Esophagus squamous epithelium (tissue), 5 donors: ENCODE measurements around the gene TUT7. TPM values are rescaled to one million over a fixed set of nuclear protein-coding genes. Genes with fewer than 3 reads are reported as not detected.
"Not testable (repeated sequence)": the region's sequence is repeated elsewhere in the genome, so short reads cannot be mapped to it uniquely, and the experiment has no call there.

ENCODE experiments used
- DNase-seq: peaks from one replicate; lab custom pipeline; 2025; lab: John Stamatoyannopoulos, UW
- H3K27ac ChIP-seq, 4 donors: fragments of 200-600 bp; sonication (generic); one replicate each; pipeline ENCODE4 v1.5.1; 2016 to 2019; ENCODE audit warnings: mild to moderate bottlenecking in 1 of 4
- H3K27me3 ChIP-seq, 4 donors: fragments of 200-600 bp; sonication (generic); 1 replicate in 3 of 4; 2 replicates in 1 of 4; pipeline versions ENCODE4 v1.5.1 to v1.6.0; 2017 to 2021; ENCODE audit warnings: antibody characterized with exemption in 1 of 4
- H3K36me3 ChIP-seq, 3 donors: fragments of 200-600 bp; sonication (generic); one replicate each; pipeline ENCODE4 v1.5.1; 2016 to 2019
- H3K4me1 ChIP-seq, 3 donors: fragments of 200-600 bp; sonication (generic); one replicate each; pipeline ENCODE4 v1.5.1; 2017 to 2019
- H3K4me3 ChIP-seq, 4 donors: fragments of 200-600 bp; sonication (generic); 1 replicate in 3 of 4; 2 replicates in 1 of 4; pipeline ENCODE4 v1.5.1; 2016 to 2019; ENCODE audit warnings: mild to moderate bottlenecking in 2 of 4, moderate library complexity in 1 of 4
- H3K9me3 ChIP-seq, 3 donors: fragments of 200-600 bp; sonication (generic); one replicate each; pipeline ENCODE4 v1.5.1; 2016 to 2019
- POLR2A ChIP-seq, 4 donors: fragments of 450-650 bp; IDR thresholded peaks; one replicate each; pipeline ENCODE4 v1.6.1; 2017; ENCODE audit warnings: antibody characterized with exemption in 4 of 4, mild to moderate bottlenecking in 4 of 4, moderate library complexity in 3 of 4
- WGBS, 2 donors: methylation state at CpG; one replicate each; pipeline ENCODE4 v1.1.5; 2018; 5-methylcytosine and 5-hydroxymethylcytosine counted together
- intact Hi-C: fragments of 100-400 bp; cut with DNase I; formaldehyde crosslinking; loops from one replicate; pipeline ENCODE4 v1.15.0; 2022
- total RNA-seq, 4 donors: library from RNA; depleted of rRNA; stranded (reverse); fragments of >200 nt; gene quantifications; one replicate each; pipeline ENCODE4 v1.1.0, GENCODE V29; 2016
- TF ChIP-seq, protein P1 (sequence below), 6 experiments: fragments of 450-650 bp in 4 of 6; fragments of 200-600 bp in 2 of 6; sonication (generic) in 2 of 6; IDR thresholded peaks; one replicate each; pipeline ENCODE4 v1.5.1; 2016 to 2019; ENCODE audit warnings: antibody characterized with exemption in 6 of 6, mild to moderate bottlenecking in 4 of 6, moderate library complexity in 4 of 6
- donor health status: DM: yes; HTN: yes; CAD: no.

Gene TUT7
- total RNA-seq, 4 donors from 2014 or later: 34.3 to 71.0 (median 54.9) TPM

DNA sequence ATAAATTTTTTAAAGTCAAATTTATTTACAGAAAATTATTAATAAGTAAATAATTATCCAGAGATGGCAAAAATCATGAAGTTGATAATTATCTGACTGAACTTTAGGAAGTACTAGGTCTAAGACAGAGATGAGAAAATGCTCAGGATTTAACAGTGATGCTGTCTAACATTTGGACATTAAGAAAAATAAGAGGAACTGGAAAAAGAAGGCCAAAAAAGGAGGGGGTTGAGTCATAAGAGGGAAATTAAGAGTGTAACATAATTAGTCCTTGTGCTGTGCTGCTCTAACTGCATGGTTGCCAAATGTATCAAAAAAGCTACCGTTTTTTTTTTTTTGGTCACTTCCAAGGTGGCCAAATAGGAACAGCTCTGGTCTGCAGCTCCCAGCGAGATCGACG lies 35.4 kb upstream of the TUT7 start:
- Histone ChIP-seq H3K27ac (no peak overlapping the region), H3K27me3 (peaks cover 0 to 6% (median 0%) of the 10 kb centered on the region in 4 donors), H3K9me3 (no peaks in the 10 kb centered on the region), H3K4me1 (peaks cover 0 to 4% (median 0%) of the 10 kb centered on the region in 3 donors), H3K4me3 (no peak overlapping the region), H3K36me3 (no peaks in the 10 kb centered on the region)
- TF ChIP-seq, protein P1, sequence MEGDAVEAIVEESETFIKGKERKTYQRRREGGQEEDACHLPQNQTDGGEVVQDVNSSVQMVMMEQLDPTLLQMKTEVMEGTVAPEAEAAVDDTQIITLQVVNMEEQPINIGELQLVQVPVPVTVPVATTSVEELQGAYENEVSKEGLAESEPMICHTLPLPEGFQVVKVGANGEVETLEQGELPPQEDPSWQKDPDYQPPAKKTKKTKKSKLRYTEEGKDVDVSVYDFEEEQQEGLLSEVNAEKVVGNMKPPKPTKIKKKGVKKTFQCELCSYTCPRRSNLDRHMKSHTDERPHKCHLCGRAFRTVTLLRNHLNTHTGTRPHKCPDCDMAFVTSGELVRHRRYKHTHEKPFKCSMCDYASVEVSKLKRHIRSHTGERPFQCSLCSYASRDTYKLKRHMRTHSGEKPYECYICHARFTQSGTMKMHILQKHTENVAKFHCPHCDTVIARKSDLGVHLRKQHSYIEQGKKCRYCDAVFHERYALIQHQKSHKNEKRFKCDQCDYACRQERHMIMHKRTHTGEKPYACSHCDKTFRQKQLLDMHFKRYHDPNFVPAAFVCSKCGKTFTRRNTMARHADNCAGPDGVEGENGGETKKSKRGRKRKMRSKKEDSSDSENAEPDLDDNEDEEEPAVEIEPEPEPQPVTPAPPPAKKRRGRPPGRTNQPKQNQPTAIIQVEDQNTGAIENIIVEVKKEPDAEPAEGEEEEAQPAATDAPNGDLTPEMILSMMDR (IDR thresholded peaks at IDR 0.05): no peak
- TF ChIP-seq POLR2A (IDR thresholded peaks at IDR 0.05): no peak
- DNase-seq: no peak
- intact Hi-C loops: no loop called here
- WGBS, 2 donors: 94 to 98% methylated on average over 4 of the region's 4 CpGs

DNA sequence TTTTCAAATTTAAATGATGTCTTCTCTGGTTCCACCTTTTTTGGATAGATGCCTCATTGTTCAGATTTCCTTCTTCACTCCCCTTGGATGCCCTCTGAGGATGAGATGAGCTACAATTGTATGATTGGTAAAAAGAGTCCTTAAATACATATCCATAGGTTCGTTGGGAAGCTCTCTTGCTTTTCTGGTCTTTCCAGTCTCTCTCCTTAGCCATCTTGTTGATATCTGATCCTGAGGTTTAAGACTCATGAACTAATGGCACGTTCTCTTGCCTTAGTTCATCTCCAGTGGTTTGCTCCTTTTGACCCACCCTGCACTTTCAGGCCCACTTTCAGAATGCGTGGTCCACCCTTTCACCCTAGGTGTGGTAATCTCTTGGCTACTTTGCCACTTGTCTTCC lies 33.2 kb upstream of the TUT7 start:
- 28 to 64% methylated on average over 3 of the region's 3 CpGs for WGBS, 2 donors
- no peak overlapping the region for H3K4me3 ChIP-seq
- no peak for DNase-seq
- H3K4me1 ChIP-seq: peaks cover 0 to 4% (median 0%) of the 10 kb centered on the region in 3 donors
- H3K27ac ChIP-seq: no peak overlapping the region
- intact Hi-C loops: no loop called here
- peaks cover 0 to 6% (median 0%) of the 10 kb centered on the region in 4 donors for H3K27me3 ChIP-seq
- TF ChIP-seq, protein P1 (IDR thresholded peaks at IDR 0.05): no peak
- no peak for TF ChIP-seq POLR2A (IDR thresholded peaks at IDR 0.05)
- no peaks in the 10 kb centered on the region for H3K9me3 ChIP-seq
- H3K36me3 ChIP-seq: no peaks in the 10 kb centered on the region

DNA sequence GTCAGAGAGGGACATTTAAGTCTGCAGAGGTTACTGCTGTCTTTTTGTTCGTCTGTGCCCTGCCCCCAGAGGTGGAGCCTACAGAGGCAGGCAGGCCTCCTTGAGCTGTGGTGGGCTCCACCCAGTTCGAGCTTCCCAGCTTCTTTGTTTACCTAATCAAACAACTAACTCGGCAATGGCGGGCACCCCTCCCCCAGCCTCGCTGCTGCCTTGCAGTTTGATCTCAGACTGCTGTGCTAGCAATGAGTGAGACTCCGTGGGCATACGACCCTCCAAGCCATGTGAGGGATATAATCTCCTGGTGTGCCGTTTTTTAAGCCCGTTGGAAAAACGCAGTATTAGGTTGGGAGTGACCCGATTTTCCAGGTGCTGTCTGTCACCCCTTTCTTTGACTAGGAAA lies 28.8 kb upstream of the TUT7 start:
- H3K27me3 ChIP-seq, H3K4me1 ChIP-seq, intact Hi-C loops, DNase-seq, H3K36me3 ChIP-seq, H3K9me3 ChIP-seq, H3K27ac ChIP-seq, H3K4me3 ChIP-seq: not testable (repeated sequence)
- 83% methylated on average over 6 of the region's 11 CpGs; no CpG with 5 or more reads in 1 of the 2 donors for WGBS, 2 donors

DNA sequence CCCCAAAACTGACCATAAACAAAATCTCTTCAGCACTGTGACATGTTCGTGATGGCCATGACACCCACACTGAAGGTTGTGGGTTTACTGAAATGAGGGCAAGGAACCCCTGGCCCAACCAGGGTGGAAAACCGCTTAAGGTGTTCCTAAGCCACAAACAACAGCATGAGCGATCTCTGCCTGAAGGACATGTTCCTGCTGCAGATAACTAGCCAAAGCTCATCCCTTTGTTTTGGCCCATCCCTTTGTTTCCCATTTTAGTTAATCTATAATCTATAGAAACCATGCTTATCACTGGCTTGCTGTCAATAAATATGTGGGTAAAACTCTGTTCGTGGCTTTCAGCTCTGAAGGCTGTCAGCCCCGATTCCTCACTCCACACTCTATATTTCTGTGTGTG lies 21.8 kb upstream of the TUT7 start:
- TF ChIP-seq, protein P1 (IDR thresholded peaks at IDR 0.05): no peak
- TF ChIP-seq POLR2A (IDR thresholded peaks at IDR 0.05): no peak
- intact Hi-C loops: no loop called here
- H3K4me1 ChIP-seq: no peaks in the 10 kb centered on the region

DNA sequence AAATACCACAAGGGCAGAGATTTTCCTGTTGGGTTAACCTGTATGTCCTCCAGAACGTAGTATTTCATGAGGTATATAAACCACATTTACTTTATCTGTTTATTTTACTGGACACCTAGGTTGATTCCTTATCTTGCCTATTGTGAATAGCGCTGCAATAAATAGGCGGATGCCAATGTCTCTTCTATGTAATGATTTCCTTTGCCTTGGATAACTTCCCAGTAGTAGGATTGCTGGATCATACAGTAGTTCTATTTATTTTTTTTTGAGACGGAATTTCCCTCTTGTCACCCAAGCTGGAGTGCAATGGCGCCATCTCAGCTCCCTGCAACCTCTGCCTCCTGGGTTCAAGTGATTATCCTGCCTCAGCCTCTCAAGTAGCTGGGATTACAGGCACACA lies 15.6 kb upstream of the TUT7 start:
- Histone ChIP-seq H3K27ac (no peak overlapping the region), H3K36me3 (no peaks in the 10 kb centered on the region), H3K4me1 (no peaks in the 10 kb centered on the region), H3K27me3 (peaks cover 0 to 9% (median 0%) of the 10 kb centered on the region in 4 donors), H3K4me3 (no peak overlapping the region), H3K9me3 (peaks cover 0 to 32% (median 30%) of the 10 kb centered on the region in 3 donors)
- TF ChIP-seq, protein P1 (IDR thresholded peaks at IDR 0.05): no peak
- no peak for TF ChIP-seq POLR2A (IDR thresholded peaks at IDR 0.05)
- 74 to 75% methylated on average over 5 of the region's 5 CpGs for WGBS, 2 donors
- intact Hi-C loops: no loop called here
- DNase-seq: no peak

More for the DNA sequence above, 21.8 kb upstream of the TUT7 start:
- Histone ChIP-seq H3K4me3 (no peak overlapping the region), H3K9me3 (peaks cover 0 to 10% (median 0%) of the 10 kb centered on the region in 3 donors), H3K27me3 (peaks cover 0 to 9% (median 0%) of the 10 kb centered on the region in 4 donors), H3K36me3 (no peaks in the 10 kb centered on the region), H3K27ac (no peak overlapping the region)
- DNase-seq: no peak
- 87 to 90% methylated on average over 5 of the region's 5 CpGs for WGBS, 2 donors
